ENCODE results near the gene OR2V1.

DNA sequence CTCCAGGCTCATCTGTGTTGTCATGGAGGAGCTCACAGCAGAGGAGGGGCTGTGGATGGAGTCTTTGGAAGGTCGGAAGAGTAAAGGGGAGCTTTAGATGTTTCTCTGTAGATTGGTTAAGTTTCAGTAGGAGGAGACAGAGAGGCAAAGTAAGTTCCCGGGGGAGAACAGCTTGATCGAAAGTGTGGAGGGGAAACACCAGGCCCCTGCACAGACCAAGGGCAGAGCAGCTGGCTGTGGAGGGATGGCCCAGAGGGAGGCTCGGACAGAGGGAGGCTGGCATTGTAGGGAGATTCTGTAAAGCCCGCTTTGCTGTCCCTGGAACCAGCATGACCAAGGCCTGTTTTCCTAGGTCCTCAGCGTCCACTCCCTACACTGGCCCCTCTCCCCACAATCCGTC, 11.1 kb upstream of the OR2V1 start:
- TF ChIP-seq, protein P1, sequence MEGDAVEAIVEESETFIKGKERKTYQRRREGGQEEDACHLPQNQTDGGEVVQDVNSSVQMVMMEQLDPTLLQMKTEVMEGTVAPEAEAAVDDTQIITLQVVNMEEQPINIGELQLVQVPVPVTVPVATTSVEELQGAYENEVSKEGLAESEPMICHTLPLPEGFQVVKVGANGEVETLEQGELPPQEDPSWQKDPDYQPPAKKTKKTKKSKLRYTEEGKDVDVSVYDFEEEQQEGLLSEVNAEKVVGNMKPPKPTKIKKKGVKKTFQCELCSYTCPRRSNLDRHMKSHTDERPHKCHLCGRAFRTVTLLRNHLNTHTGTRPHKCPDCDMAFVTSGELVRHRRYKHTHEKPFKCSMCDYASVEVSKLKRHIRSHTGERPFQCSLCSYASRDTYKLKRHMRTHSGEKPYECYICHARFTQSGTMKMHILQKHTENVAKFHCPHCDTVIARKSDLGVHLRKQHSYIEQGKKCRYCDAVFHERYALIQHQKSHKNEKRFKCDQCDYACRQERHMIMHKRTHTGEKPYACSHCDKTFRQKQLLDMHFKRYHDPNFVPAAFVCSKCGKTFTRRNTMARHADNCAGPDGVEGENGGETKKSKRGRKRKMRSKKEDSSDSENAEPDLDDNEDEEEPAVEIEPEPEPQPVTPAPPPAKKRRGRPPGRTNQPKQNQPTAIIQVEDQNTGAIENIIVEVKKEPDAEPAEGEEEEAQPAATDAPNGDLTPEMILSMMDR (IDR thresholded peaks at IDR 0.05), result no peak
- TF ChIP-seq EZH2 (IDR thresholded peaks at IDR 0.05; ENCODE audit: borderline replicate concordance, insufficient read depth, low read depth, low read length, poor library complexity, severe bottlenecking), result no peak

All from B cell (primary cell).